ENCODE results near the gene FBXO7.

DNA sequence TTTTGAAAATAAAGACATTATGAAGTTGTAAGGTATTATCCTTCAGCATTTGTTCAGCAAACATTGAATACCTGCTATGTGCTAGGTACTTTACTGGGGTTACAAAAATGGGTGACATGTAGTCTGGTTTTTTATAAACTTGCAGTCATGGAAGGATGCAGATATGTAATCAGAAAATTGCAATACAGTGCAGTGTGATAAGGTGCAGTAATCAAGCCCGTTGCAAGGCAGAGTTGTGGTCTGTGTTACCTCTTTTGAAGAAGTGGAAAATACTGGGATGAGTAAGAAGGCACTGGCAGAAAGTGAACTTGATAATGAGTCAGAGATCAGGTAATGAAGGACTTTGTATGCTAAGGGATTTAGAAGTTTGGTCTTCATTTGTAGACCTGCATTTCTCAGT is 8.1 kb downstream of the FBXO7 start:
- TF ChIP-seq POLR2A (IDR thresholded peaks at IDR 0.05; ENCODE audit: low read depth, low read length): no peak
- TF ChIP-seq TAF1 (IDR thresholded peaks at IDR 0.05; ENCODE audit: borderline replicate concordance, low read depth, low read length): no peak
- TF ChIP-seq POLR2AphosphoS5 (IDR thresholded peaks at IDR 0.05; ENCODE audit: low read depth, low read length): no peak
